Progenitor cell of endocrine pancreas (in vitro differentiated cells): ENCODE data around the gene BHLHA9. TPM values are rescaled to one million over a fixed set of nuclear protein-coding genes. Genes with fewer than 3 reads are reported as not detected.
A peak's percentile ranks its signal among the peaks of the same experiment; 100 is the strongest.
"Not testable (repeated sequence)": the region's sequence is repeated elsewhere in the genome, so short reads cannot be mapped to it uniquely, and the experiment has no call there.

Experiments
- DNase-seq: peaks from one replicate; pipeline ENCODE4 v3.0.0; 2021; ENCODE audit warnings: low spot score; ENCODE audit not compliant: unreplicated experiment
- H3K27ac Mint-ChIP-seq: 2 replicates; pipeline ENCODE4 v1.8.0; 2021; ENCODE audit warnings: mild to moderate bottlenecking, moderate library complexity, mixed read lengths
- H3K27me3 Mint-ChIP-seq: 2 replicates; pipeline ENCODE4 v1.8.0; 2021; ENCODE audit warnings: mixed read lengths
- H3K36me3 Mint-ChIP-seq: 2 replicates; pipeline ENCODE4 v1.8.0; 2022; ENCODE audit warnings: mixed read lengths; ENCODE audit not compliant: insufficient read depth
- H3K4me1 Mint-ChIP-seq: 2 replicates; pipeline ENCODE4 v1.8.0; 2021; ENCODE audit warnings: low read depth, mixed read lengths
- H3K4me3 Mint-ChIP-seq: 2 replicates; pipeline ENCODE4 v1.8.0; 2021; ENCODE audit warnings: low read depth, mild to moderate bottlenecking, moderate library complexity, mixed read lengths
- H3K9me3 Mint-ChIP-seq: 2 replicates; pipeline ENCODE4 v1.8.0; 2021; ENCODE audit warnings: low read depth, mixed read lengths
- CTCF ChIP-seq: fragments of 200-600 bp; sonication (generic); IDR thresholded peaks from one replicate; pipeline ENCODE4 v1.5.0; 2021; ENCODE audit warnings: antibody characterized with exemption, mild to moderate bottlenecking; ENCODE audit not compliant: unreplicated experiment
- total RNA-seq: library from RNA; stranded (reverse); gene quantifications from 2 replicates; pipeline ENCODE4 v1.2.1, GENCODE V29; 2021

Gene BHLHA9
- total RNA-seq, 1 donor from 2014 or later, result not detected

- H3K4me3 Mint-ChIP-seq, result no peak overlapping the region
- no peak for DNase-seq
- no peak overlapping the region for H3K27ac Mint-ChIP-seq
- no peak for TF ChIP-seq CTCF
- H3K9me3 Mint-ChIP-seq, result no peaks in the 10 kb centered on the region
- no peaks in the 10 kb centered on the region for H3K36me3 Mint-ChIP-seq
- H3K27me3 Mint-ChIP-seq, result peaks cover 36% of the 10 kb centered on the region
- H3K4me1 Mint-ChIP-seq, result peaks cover 8% of the 10 kb centered on the region
Observed at GRCh38 chr17:1300371-1300905, 30.2 kb downstream of the BHLHA9 start.

- no peak for DNase-seq
- Mint-ChIP-seq H3K36me3 (no peaks in the 10 kb centered on the region), H3K4me3 (no peak overlapping the region), H3K4me1 (peaks cover 9% of the 10 kb centered on the region), H3K27ac (no peak overlapping the region), H3K27me3 (peaks cover 35% of the 10 kb centered on the region), H3K9me3 (no peaks in the 10 kb centered on the region)
- TF ChIP-seq CTCF, result no peak
Observed at GRCh38 chr17:1301546-1301945, 31.3 kb downstream of the BHLHA9 start.

GRCh38 chr17:1302761-1303160 lies 32.5 kb downstream of the BHLHA9 start:
- no peak for TF ChIP-seq CTCF
- Mint-ChIP-seq H3K27ac (no peak overlapping the region), H3K9me3 (no peaks in the 10 kb centered on the region), H3K27me3 (peaks cover 34% of the 10 kb centered on the region), H3K4me1 (peaks cover 9% of the 10 kb centered on the region), H3K4me3 (no peak overlapping the region), H3K36me3 (no peaks in the 10 kb centered on the region)
- DNase-seq, result no peak

GRCh38 chr17:1304522-1304921 lies 34.3 kb downstream of the BHLHA9 start:
- TF ChIP-seq CTCF, result no peak
- H3K4me1 Mint-ChIP-seq, result peaks cover 9% of the 10 kb centered on the region
- no peaks in the 10 kb centered on the region for H3K9me3 Mint-ChIP-seq
- no peak for DNase-seq
- no peak overlapping the region for H3K27ac Mint-ChIP-seq
- peaks cover 25% of the 10 kb centered on the region for H3K27me3 Mint-ChIP-seq
- no peak overlapping the region for H3K4me3 Mint-ChIP-seq
- H3K36me3 Mint-ChIP-seq, result no peaks in the 10 kb centered on the region

GRCh38 chr17:1304962-1305563 lies 34.8 kb downstream of the BHLHA9 start:
- peaks cover 9% of the 10 kb centered on the region for H3K4me1 Mint-ChIP-seq
- peak; percentile 27 for DNase-seq
- H3K9me3 Mint-ChIP-seq, result no peaks in the 10 kb centered on the region
- no peak for TF ChIP-seq CTCF
- H3K27me3 Mint-ChIP-seq, result peaks cover 23% of the 10 kb centered on the region
- H3K27ac Mint-ChIP-seq, result no peak overlapping the region
- H3K36me3 Mint-ChIP-seq, result no peaks in the 10 kb centered on the region
- no peak overlapping the region for H3K4me3 Mint-ChIP-seq

GRCh38 chr17:1307829-1308228 lies 37.6 kb downstream of the BHLHA9 start:
- peaks cover 13% of the 10 kb centered on the region for H3K27me3 Mint-ChIP-seq
- DNase-seq, H3K36me3 Mint-ChIP-seq, H3K4me3 Mint-ChIP-seq, H3K9me3 Mint-ChIP-seq, H3K4me1 Mint-ChIP-seq, H3K27ac Mint-ChIP-seq: not testable (repeated sequence)
